ENCODE measurements around the gene GREB1.

GRCh38 chr2:11676640-11677039 is 142.8 kb downstream of the GREB1 start:
- no peak for TF ChIP-seq POLR2AphosphoS5 (IDR thresholded peaks at IDR 0.05)
- no peak for TF ChIP-seq CTCF (IDR thresholded peaks at IDR 0.05)
- TF ChIP-seq EP300 (IDR thresholded peaks at IDR 0.05), result no peak
- no peak for TF ChIP-seq POLR2A (IDR thresholded peaks at IDR 0.05)

Measured in upper lobe of left lung (tissue), 4 donors.